PC-3 (cell line): ENCODE results near the gene RIPK3. TPM values are rescaled to one million over a fixed set of nuclear protein-coding genes. Genes with fewer than 3 reads are reported as not detected.

Source experiments
- ATAC-seq: fragments of 200-7000 bp; cut with Tn5 transposase; 2 replicates; pipeline ENCODE4 v1.9.1; 2020; ENCODE audit warnings: mild to moderate bottlenecking, moderate library complexity
- BruUV-seq: library from RNA; stranded (reverse); fragments of 400-500 nt; replicated peaks from 2 replicates; lab custom pipeline; 2021; lab: Mats Ljungman, UMichigan
- CTCF ChIA-PET: fragments of 300-600 bp; sonication (Branson Sonifier 250); formaldehyde crosslinking; loops from one replicate; lab custom pipeline; 2022; ENCODE audit warnings: antibody characterized with exemption; lab: Charles Lee
- POLR2A ChIA-PET: fragments of 300-600 bp; sonication (Branson Sonifier 250); formaldehyde crosslinking; loops from one replicate; lab custom pipeline; 2022; ENCODE audit warnings: antibody characterized with exemption; ENCODE audit not compliant: unreplicated experiment; lab: Charles Lee
- DNase-seq: peaks from one replicate; pipeline ENCODE4 v3.0.0-alpha.2; 2015
- H2AFZ ChIP-seq: fragments of 300-600 bp; sonication (generic); 2 replicates; pipeline ENCODE4 v1.6.0; 2016; ENCODE audit warnings: antibody characterized with exemption, low read length
- H3F3A ChIP-seq: fragments of 300-600 bp; sonication (generic); one replicate; pipeline ENCODE4 v1.6.0; 2017; ENCODE audit warnings: antibody characterized with exemption, low read length, control low read depth, mild to moderate bottlenecking; ENCODE audit not compliant: unreplicated experiment
- H3K27ac ChIP-seq: fragments of 300-600 bp; sonication (generic); 2 replicates; pipeline ENCODE4 v1.5.1; 2016; ENCODE audit warnings: mild to moderate bottlenecking, low read length
- H3K27me3 ChIP-seq: fragments of 300-600 bp; sonication (generic); 2 replicates; pipeline ENCODE4 v1.6.1; 2016; ENCODE audit warnings: low read length, mixed read lengths
- H3K36me3 ChIP-seq: fragments of 300-600 bp; sonication (generic); 2 replicates; pipeline ENCODE4 v1.6.1; 2016; ENCODE audit warnings: low read depth, mixed run types, low read length, mixed read lengths
- H3K4me1 ChIP-seq: fragments of 300-600 bp; sonication (generic); 2 replicates; pipeline ENCODE4 v1.5.1; 2016; ENCODE audit warnings: low read length; ENCODE audit not compliant: insufficient read depth
- H3K4me2 ChIP-seq: fragments of 300-600 bp; sonication (generic); 2 replicates; pipeline ENCODE4 v1.6.0; 2016; ENCODE audit warnings: low read length
- H3K4me3 ChIP-seq: fragments of 300-600 bp; sonication (generic); 2 replicates; pipeline ENCODE4 v1.5.1; 2016; ENCODE audit warnings: mild to moderate bottlenecking, low read length, mixed read lengths
- H3K79me2 ChIP-seq: fragments of 300-600 bp; sonication (generic); 2 replicates; pipeline ENCODE4 v1.6.1; 2017; ENCODE audit warnings: low read length, mixed read lengths
- H3K9ac ChIP-seq: fragments of 300-600 bp; sonication (generic); 2 replicates; pipeline ENCODE4 v1.6.0; 2016; ENCODE audit warnings: mild to moderate bottlenecking, low read length
- H3K9me2 ChIP-seq: fragments of 300-600 bp; sonication (generic); replicated peaks from 2 replicates; pipeline ENCODE4 v1.6.1; 2016; ENCODE audit warnings: mixed run types, low read length, mixed read lengths
- H3K9me3 ChIP-seq: fragments of 300-600 bp; sonication (generic); 2 replicates; pipeline ENCODE4 v1.6.1; 2016; ENCODE audit warnings: low read length, mixed read lengths
- H4K20me1 ChIP-seq: fragments of 300-600 bp; sonication (generic); 2 replicates; pipeline ENCODE4 v1.6.1; 2016; ENCODE audit warnings: low read length, mixed read lengths
- CTCF ChIP-seq: fragments of 300-600 bp; sonication (generic); conservative IDR thresholded peaks from 2 replicates; pipeline ENCODE4 v1.5.1; 2017; ENCODE audit warnings: antibody characterized with exemption, low read depth, mild to moderate bottlenecking, low read length
- EZH2 ChIP-seq: fragments of 300-600 bp; sonication (generic); IDR thresholded peaks from one replicate; pipeline ENCODE4 v1.6.1; 2017; ENCODE audit warnings: antibody characterized with exemption, mild to moderate bottlenecking, low read length; ENCODE audit not compliant: unreplicated experiment
- EZH2phosphoT487 ChIP-seq: fragments of 300-600 bp; sonication (generic); IDR thresholded peaks from 2 replicates; pipeline ENCODE4 v1.6.1; 2018; ENCODE audit warnings: mild to moderate bottlenecking, antibody characterized with exemption, low read length, borderline replicate concordance
- intact Hi-C: fragments of 100-400 bp; cut with micrococcal nuclease; formaldehyde crosslinking; loops from 2 replicates; pipeline ENCODE4 v1.9.0; 2023
- total RNA-seq: library from RNA; depleted of rRNA; stranded (reverse); fragments of >200 nt; gene quantifications from 2 replicates; pipeline ENCODE4 v1.2.3, GENCODE V29; 2014

Gene RIPK3
- total RNA-seq, 1 experiment from 2014 or later: not detected

- Histone ChIP-seq H3K9me2 (no peaks in the 10 kb centered on the region), H3F3A (no peaks in the 10 kb centered on the region), H3K4me2 (no peak within 1 kb of the TSS), H3K79me2 (no peaks in the 10 kb centered on the region), H4K20me1 (no peaks in the 10 kb centered on the region), H3K9me3 (no peaks in the 10 kb centered on the region), H3K4me3 (no peak within 1 kb of the TSS), H2AFZ (no peak within 1 kb of the TSS), H3K27me3 (no peaks in the 10 kb centered on the region), H3K27ac (no peak within 1 kb of the TSS), H3K36me3 (peaks cover 25% of the 10 kb centered on the region; the same call in 1 of the 2 replicates), H3K4me1 (peaks cover 9% of the 10 kb centered on the region), H3K9ac (no peak within 1 kb of the TSS)
- no peak for TF ChIP-seq CTCF
- no peak for TF ChIP-seq EZH2phosphoT487
- TF ChIP-seq EZH2: no peak
- CTCF ChIA-PET: no interaction called here
- ATAC-seq (no peak), DNase-seq (no peak)
- POLR2A ChIA-PET: no interaction called here
- no TSS peak for BruUV-seq
- intact Hi-C loops: no loop called here
Observed at GRCh38 chr14:24309538-24310264, 30.1 kb downstream of the RIPK3 start, which contains the start of gene LTB4R2. TSS of gene LTB4R2 (plus strand) at chr14:24310140. CDS start at chr14:24310665, 525 bp downstream.

GRCh38 chr14:24308342-24309124, 31.3 kb downstream of the RIPK3 start:
- ChIA-PET CTCF (interaction anchor here (0.5 to 1.2 kb wide), 7 partner anchors 10 to 194 kb away, joined by 3 to 6 read pairs (median 4); partner anchors contain the start of genes DCAF11, MDP1, NRL and TINF2), POLR2A (interaction anchor here (0.6 to 1.0 kb wide), 2 partner anchors 66 to 381 kb away, joined by 3 to 4 read pairs; partner anchors contain the start of gene TINF2)
- no peaks in the 10 kb centered on the region for H3K27me3 ChIP-seq
- no peak overlapping the region for H2AFZ ChIP-seq
- peaks cover 9% of the 10 kb centered on the region for H3K4me1 ChIP-seq
- H3K4me3 ChIP-seq: no peak overlapping the region
- TF ChIP-seq EZH2: no peak
- no peak for TF ChIP-seq EZH2phosphoT487
- TF ChIP-seq CTCF: no peak
- no peaks in the 10 kb centered on the region for H3F3A ChIP-seq
- no peaks in the 10 kb centered on the region for H3K9me3 ChIP-seq
- no TSS peak for BruUV-seq
- no peak overlapping the region for H3K27ac ChIP-seq
- H3K9ac ChIP-seq: no peak overlapping the region
- H4K20me1 ChIP-seq: no peaks in the 10 kb centered on the region
- peaks cover 37% of the 10 kb centered on the region for H3K36me3 ChIP-seq
- H3K4me2 ChIP-seq: no peak overlapping the region
- no peak for DNase-seq
- H3K79me2 ChIP-seq: no peaks in the 10 kb centered on the region
- no peak for ATAC-seq
- H3K9me2 ChIP-seq: no peaks in the 10 kb centered on the region
- intact Hi-C loops: no loop called here
